ENCODE results near the gene CXCL16.

- TF ChIP-seq CTCF (IDR thresholded peaks at IDR 0.05) (no peak), POLR2A (IDR thresholded peaks at IDR 0.05) (no peak)
Observed at GRCh38 chr17:4724650-4725049, 15.1 kb downstream of the CXCL16 start.
